ENCODE data around the gene CCPG1. TPM values are rescaled to one million over a fixed set of nuclear protein-coding genes. Genes with fewer than 3 reads are reported as not detected.
"Not testable (repeated sequence)": the region's sequence is repeated elsewhere in the genome, so short reads cannot be mapped to it uniquely, and the experiment has no call there.

Gene CCPG1
- total RNA-seq, 4 donors from 2014 or later, result 38.9 to 49.4 (median 43.5) TPM

- no peak overlapping the region for H3K27ac ChIP-seq (replicated peaks in 1 of 4)
- no peaks in the 10 kb centered on the region for H3K9me3 ChIP-seq
- H3K4me3 ChIP-seq, result no peak overlapping the region
- intact Hi-C loops (cut with DNase I), result no loop called here
- no peak for DNase-seq (ENCODE audit: extremely low spot score)
- peaks cover 0 to 2% (median 0%) of the 10 kb centered on the region in 4 donors for H3K36me3 ChIP-seq
- TF ChIP-seq CTCF (IDR thresholded peaks at IDR 0.05), result peak; percentile 38 to 57 (median 39)
- no peak for TF ChIP-seq EP300 (IDR thresholded peaks at IDR 0.05)
- no peak for TF ChIP-seq POLR2AphosphoS5 (IDR thresholded peaks at IDR 0.05)
- TF ChIP-seq POLR2A (IDR thresholded peaks at IDR 0.05; ENCODE audit: low read depth), result no peak
- no peaks in the 10 kb centered on the region for H3K4me1 ChIP-seq
- 40% methylated on average over 6 of the region's 6 CpGs for WGBS
- no peaks in the 10 kb centered on the region for H3K27me3 ChIP-seq
Measured at GRCh38 chr15:55434989-55435825, 27.0 kb upstream of the CCPG1 start.

GRCh38 chr15:55422089-55422488, 13.9 kb upstream of the CCPG1 start:
- intact Hi-C loops (cut with DNase I), result no loop called here

GRCh38 chr15:55420171-55420866, 12.2 kb upstream of the CCPG1 start:
- Histone ChIP-seq H3K4me1 (no peaks in the 10 kb centered on the region), H3K27me3 (no peaks in the 10 kb centered on the region), H3K9me3 (no peaks in the 10 kb centered on the region), H3K4me3 (no peak overlapping the region), H3K36me3 (peaks cover 0 to 3% (median 0%) of the 10 kb centered on the region in 4 donors), H3K27ac (replicated peaks in 1 of 4) (no peak overlapping the region)
- TF ChIP-seq EP300 (IDR thresholded peaks at IDR 0.05) (no peak), CTCF (IDR thresholded peaks at IDR 0.05) (no peak), POLR2AphosphoS5 (IDR thresholded peaks at IDR 0.05) (no peak), POLR2A (IDR thresholded peaks at IDR 0.05; ENCODE audit: low read depth) (no peak)
- DNase-seq (ENCODE audit: extremely low spot score), result no peak
- intact Hi-C loops (cut with DNase I), result no loop called here

More at GRCh38 chr15:55422089-55422488, 13.9 kb upstream of the CCPG1 start:
- Histone ChIP-seq H3K27ac (replicated peaks in 1 of 4) (no peak overlapping the region), H3K4me3 (no peak overlapping the region), H3K36me3 (peaks cover 0 to 3% (median 0%) of the 10 kb centered on the region in 4 donors), H3K27me3 (no peaks in the 10 kb centered on the region), H3K4me1 (no peaks in the 10 kb centered on the region), H3K9me3 (no peaks in the 10 kb centered on the region)
- TF ChIP-seq EP300 (IDR thresholded peaks at IDR 0.05), result no peak
- no peak for TF ChIP-seq POLR2AphosphoS5 (IDR thresholded peaks at IDR 0.05)
- no peak for TF ChIP-seq CTCF (IDR thresholded peaks at IDR 0.05)
- TF ChIP-seq POLR2A (IDR thresholded peaks at IDR 0.05; ENCODE audit: low read depth), result no peak
- DNase-seq (ENCODE audit: extremely low spot score), result no peak
- WGBS, result 0% methylated on average over 1 of the region's 1 CpG

- H3K27ac ChIP-seq (replicated peaks in 1 of 4); DNase-seq (ENCODE audit: extremely low spot score); H3K4me3 ChIP-seq; intact Hi-C loops (cut with DNase I); H3K27me3 ChIP-seq; H3K4me1 ChIP-seq; H3K9me3 ChIP-seq; H3K36me3 ChIP-seq: not testable (repeated sequence)
- WGBS, result 85% methylated on average over 8 of the region's 8 CpGs
Measured at GRCh38 chr15:55417678-55418077, 9.5 kb upstream of the CCPG1 start.

- intact Hi-C loops (cut with DNase I), result loop anchor here (5.0 to 10.0 kb wide), 2 partner anchors 92 to 214 kb away; partner anchors contain the start of genes PIGB, PIGBOS1 and RSL24D1
- Histone ChIP-seq H3K4me1 (peaks cover 16 to 46% (median 37%) of the 10 kb centered on the region in 4 donors), H3K4me3 (peak overlapping the region; percentile 67 to 96 (median 92)), H3K27ac (replicated peaks in 1 of 4) (peak overlapping the region; percentile 85 to 95 (median 93))
- WGBS, result 56% methylated on average over 14 of the region's 14 CpGs
- H3K27me3 ChIP-seq; DNase-seq (ENCODE audit: extremely low spot score); H3K9me3 ChIP-seq; H3K36me3 ChIP-seq: not testable (repeated sequence)
Measured at GRCh38 chr15:55408976-55409375, 817 bp upstream of the CCPG1 start.

Data from esophagus muscularis mucosa (tissue), 4 donors.